ENCODE measurements around the gene ETV3.

Gene ETV3

GRCh38 chr1:157124855-157125254 lies 13.3 kb downstream of the ETV3 start:
- Histone ChIP-seq H3K36me3 (replicated peaks in 1 of 2; ENCODE audit: control insufficient read depth in 2 of 2, insufficient read depth in 2 of 2, low read length in 2 of 2) (peaks cover 17 to 86% of the 10 kb centered on the region in 2 donors), H3K18ac (ENCODE audit: low read length) (no peak overlapping the region), H3K4me3 (ENCODE audit: low read length in 2 of 2) (no peak overlapping the region), H3K27ac (replicated peaks; ENCODE audit: low read length) (no peak overlapping the region), H3K4ac (ENCODE audit: low read length) (no peak overlapping the region), H3K9ac (ENCODE audit: low read depth, low read length, poor library complexity) (no peak overlapping the region), H4K8ac (ENCODE audit: low read depth, low read length) (no peak overlapping the region), H3K4me2 (ENCODE audit: insufficient read depth, low read length, poor library complexity, severe bottlenecking) (no peak overlapping the region), H3K27me3 (ENCODE audit: control insufficient read depth in 3 of 3, insufficient read depth in 3 of 3, low read depth in 1 of 3, low read length in 3 of 3) (no peaks in the 10 kb centered on the region), H2BK120ac (ENCODE audit: low read depth, low read length) (no peak overlapping the region), H4K91ac (ENCODE audit: low read depth, low read length, poor library complexity) (no peak overlapping the region), H2BK15ac (ENCODE audit: low read length) (no peak overlapping the region), H3K23ac (ENCODE audit: low read depth, low read length, poor library complexity) (no peak overlapping the region), H2AK5ac (ENCODE audit: low read depth, low read length) (no peak overlapping the region), H3K14ac (ENCODE audit: low read length) (no peak overlapping the region), H3K9me3 (replicated peaks in 1 of 2; ENCODE audit: control insufficient read depth in 2 of 2, insufficient read depth in 1 of 2, low read depth in 1 of 2, low read length in 2 of 2) (no peaks in the 10 kb centered on the region), H3K4me1 (ENCODE audit: control insufficient read depth in 2 of 2, insufficient read depth in 1 of 2, low read depth in 1 of 2, low read length in 2 of 2) (no peaks in the 10 kb centered on the region), H2BK5ac (ENCODE audit: low read length) (no peak overlapping the region), H2AFZ (ENCODE audit: low read length) (no peak overlapping the region), H3K79me1 (ENCODE audit: low read depth, low read length) (no peaks in the 10 kb centered on the region), H2BK12ac (ENCODE audit: low read length) (no peak overlapping the region)
- WGBS, 2 donors (ENCODE audit: extremely low coverage in 2 of 2, insufficient read length in 2 of 2, insufficient replicate concordance in 1 of 2): no CpG with 5 or more reads among the region's 7 CpGs
- DNase-seq (ENCODE audit: low spot score): no peak

GRCh38 chr1:157119448-157119847 lies 18.7 kb downstream of the ETV3 start:
- no peak overlapping the region for H3K4me2 ChIP-seq (ENCODE audit: insufficient read depth, low read length, poor library complexity, severe bottlenecking)
- DNase-seq (ENCODE audit: low spot score): no peak
- no peak overlapping the region for H2BK120ac ChIP-seq (ENCODE audit: low read depth, low read length)
- H3K27ac ChIP-seq (replicated peaks; ENCODE audit: low read length): no peak overlapping the region
- peaks cover 0 to 9% (median 0%) of the 10 kb centered on the region in 3 experiments for H3K27me3 ChIP-seq (ENCODE audit: control insufficient read depth in 3 of 3, insufficient read depth in 3 of 3, low read depth in 1 of 3, low read length in 3 of 3)
- no peaks in the 10 kb centered on the region for H3K9me3 ChIP-seq (replicated peaks in 1 of 2; ENCODE audit: control insufficient read depth in 2 of 2, insufficient read depth in 1 of 2, low read depth in 1 of 2, low read length in 2 of 2)
- peaks cover 0 to 11% of the 10 kb centered on the region in 2 donors for H3K4me1 ChIP-seq (ENCODE audit: control insufficient read depth in 2 of 2, insufficient read depth in 1 of 2, low read depth in 1 of 2, low read length in 2 of 2)
- no peak overlapping the region for H4K8ac ChIP-seq (ENCODE audit: low read depth, low read length)
- no peak overlapping the region for H2BK15ac ChIP-seq (ENCODE audit: low read length)
- H3K79me1 ChIP-seq (ENCODE audit: low read depth, low read length): no peaks in the 10 kb centered on the region
- H3K9ac ChIP-seq (ENCODE audit: low read depth, low read length, poor library complexity): no peak overlapping the region
- no peak overlapping the region for H3K14ac ChIP-seq (ENCODE audit: low read length)
- H3K4me3 ChIP-seq (ENCODE audit: low read length in 2 of 2): no peak overlapping the region
- no peak overlapping the region for H2AFZ ChIP-seq (ENCODE audit: low read length)
- no peak overlapping the region for H2AK5ac ChIP-seq (ENCODE audit: low read depth, low read length)
- no CpG with 5 or more reads among the region's 2 CpGs for WGBS, 2 donors (ENCODE audit: extremely low coverage in 2 of 2, insufficient read length in 2 of 2, insufficient replicate concordance in 1 of 2)
- peak overlapping the region; percentile 11 for H2BK12ac ChIP-seq (ENCODE audit: low read length)
- peaks cover 3 to 34% of the 10 kb centered on the region in 2 donors for H3K36me3 ChIP-seq (replicated peaks in 1 of 2; ENCODE audit: control insufficient read depth in 2 of 2, insufficient read depth in 2 of 2, low read length in 2 of 2)
- no peak overlapping the region for H2BK5ac ChIP-seq (ENCODE audit: low read length)
- no peak overlapping the region for H3K4ac ChIP-seq (ENCODE audit: low read length)
- H4K91ac ChIP-seq (ENCODE audit: low read depth, low read length, poor library complexity): no peak overlapping the region
- H3K18ac ChIP-seq (ENCODE audit: low read length): no peak overlapping the region
- no peak overlapping the region for H3K23ac ChIP-seq (ENCODE audit: low read depth, low read length, poor library complexity)

GRCh38 chr1:157119008-157119407 lies 19.2 kb downstream of the ETV3 start:
- Histone ChIP-seq H3K4me3 (ENCODE audit: low read length in 2 of 2) (no peak overlapping the region), H2BK15ac (ENCODE audit: low read length) (no peak overlapping the region), H2AFZ (ENCODE audit: low read length) (no peak overlapping the region), H4K91ac (ENCODE audit: low read depth, low read length, poor library complexity) (no peak overlapping the region), H2BK12ac (ENCODE audit: low read length) (peak overlapping the region; percentile 11), H3K4me1 (ENCODE audit: control insufficient read depth in 2 of 2, insufficient read depth in 1 of 2, low read depth in 1 of 2, low read length in 2 of 2) (peaks cover 0 to 11% of the 10 kb centered on the region in 2 donors), H3K79me1 (ENCODE audit: low read depth, low read length) (no peaks in the 10 kb centered on the region), H3K4ac (ENCODE audit: low read length) (no peak overlapping the region), H2BK5ac (ENCODE audit: low read length) (no peak overlapping the region), H3K36me3 (replicated peaks in 1 of 2; ENCODE audit: control insufficient read depth in 2 of 2, insufficient read depth in 2 of 2, low read length in 2 of 2) (peaks cover 3 to 30% of the 10 kb centered on the region in 2 donors), H3K23ac (ENCODE audit: low read depth, low read length, poor library complexity) (no peak overlapping the region), H2AK5ac (ENCODE audit: low read depth, low read length) (no peak overlapping the region), H3K18ac (ENCODE audit: low read length) (no peak overlapping the region), H3K14ac (ENCODE audit: low read length) (no peak overlapping the region), H3K27me3 (ENCODE audit: control insufficient read depth in 3 of 3, insufficient read depth in 3 of 3, low read depth in 1 of 3, low read length in 3 of 3) (peaks cover 0 to 14% (median 0%) of the 10 kb centered on the region in 3 experiments), H3K9me3 (replicated peaks in 1 of 2; ENCODE audit: control insufficient read depth in 2 of 2, insufficient read depth in 1 of 2, low read depth in 1 of 2, low read length in 2 of 2) (no peaks in the 10 kb centered on the region), H4K8ac (ENCODE audit: low read depth, low read length) (no peak overlapping the region), H3K9ac (ENCODE audit: low read depth, low read length, poor library complexity) (no peak overlapping the region), H3K4me2 (ENCODE audit: insufficient read depth, low read length, poor library complexity, severe bottlenecking) (no peak overlapping the region), H3K27ac (replicated peaks; ENCODE audit: low read length) (no peak overlapping the region), H2BK120ac (ENCODE audit: low read depth, low read length) (no peak overlapping the region)
- no CpG with 5 or more reads among the region's 9 CpGs for WGBS, 2 donors (ENCODE audit: extremely low coverage in 2 of 2, insufficient read length in 2 of 2, insufficient replicate concordance in 1 of 2)
- no peak for DNase-seq (ENCODE audit: low spot score)

- H2BK120ac ChIP-seq (ENCODE audit: low read depth, low read length): no peak overlapping the region
- peak overlapping the region; percentile 48 for H3K18ac ChIP-seq (ENCODE audit: low read length)
- no peak overlapping the region for H3K9ac ChIP-seq (ENCODE audit: low read depth, low read length, poor library complexity)
- no peak overlapping the region for H4K8ac ChIP-seq (ENCODE audit: low read depth, low read length)
- no peak overlapping the region for H2AK5ac ChIP-seq (ENCODE audit: low read depth, low read length)
- no CpG with 5 or more reads among the region's 4 CpGs for WGBS, 2 donors (ENCODE audit: extremely low coverage in 2 of 2, insufficient read length in 2 of 2, insufficient replicate concordance in 1 of 2)
- H3K27me3 ChIP-seq (ENCODE audit: control insufficient read depth in 3 of 3, insufficient read depth in 3 of 3, low read depth in 1 of 3, low read length in 3 of 3): peaks cover 0 to 27% (median 0%) of the 10 kb centered on the region in 3 experiments
- no peaks in the 10 kb centered on the region for H3K9me3 ChIP-seq (replicated peaks in 1 of 2; ENCODE audit: control insufficient read depth in 2 of 2, insufficient read depth in 1 of 2, low read depth in 1 of 2, low read length in 2 of 2)
- no peaks in the 10 kb centered on the region for H3K79me1 ChIP-seq (ENCODE audit: low read depth, low read length)
- H3K4ac ChIP-seq (ENCODE audit: low read length): no peak overlapping the region
- no peak overlapping the region for H3K4me3 ChIP-seq (ENCODE audit: low read length in 2 of 2)
- H3K14ac ChIP-seq (ENCODE audit: low read length): no peak overlapping the region
- H2BK12ac ChIP-seq (ENCODE audit: low read length): no peak overlapping the region
- H2AFZ ChIP-seq (ENCODE audit: low read length): no peak overlapping the region
- no peak overlapping the region for H3K4me2 ChIP-seq (ENCODE audit: insufficient read depth, low read length, poor library complexity, severe bottlenecking)
- H3K23ac ChIP-seq (ENCODE audit: low read depth, low read length, poor library complexity): no peak overlapping the region
- peak overlapping the region; percentile 32 for H2BK15ac ChIP-seq (ENCODE audit: low read length)
- peak overlapping the region; percentile 3 for H4K91ac ChIP-seq (ENCODE audit: low read depth, low read length, poor library complexity)
- peaks cover under 1 to 16% of the 10 kb centered on the region in 2 donors for H3K36me3 ChIP-seq (replicated peaks in 1 of 2; ENCODE audit: control insufficient read depth in 2 of 2, insufficient read depth in 2 of 2, low read length in 2 of 2)
- peaks cover 0 to 17% of the 10 kb centered on the region in 2 donors for H3K4me1 ChIP-seq (ENCODE audit: control insufficient read depth in 2 of 2, insufficient read depth in 1 of 2, low read depth in 1 of 2, low read length in 2 of 2)
- no peak for DNase-seq (ENCODE audit: low spot score)
- peak overlapping the region; percentile 16 for H2BK5ac ChIP-seq (ENCODE audit: low read length)
- no peak overlapping the region for H3K27ac ChIP-seq (replicated peaks; ENCODE audit: low read length)
These were observed 20.6 kb downstream of the ETV3 start for GRCh38 chr1:157117527-157118057.
